ENCODE measurements around the gene WDR7.
A peak's percentile ranks its signal among the peaks of the same experiment; 100 is the strongest.

WDR7 gene

GRCh38 chr18:56899660-56900059 lies 248.5 kb downstream of the WDR7 start:
- DNase-seq: no peak

GRCh38 chr18:56900195-56901094 lies 249.3 kb downstream of the WDR7 start:
- no peak for DNase-seq

GRCh38 chr18:56901919-56902318 lies 250.8 kb downstream of the WDR7 start:
- no peak for DNase-seq

DNA sequence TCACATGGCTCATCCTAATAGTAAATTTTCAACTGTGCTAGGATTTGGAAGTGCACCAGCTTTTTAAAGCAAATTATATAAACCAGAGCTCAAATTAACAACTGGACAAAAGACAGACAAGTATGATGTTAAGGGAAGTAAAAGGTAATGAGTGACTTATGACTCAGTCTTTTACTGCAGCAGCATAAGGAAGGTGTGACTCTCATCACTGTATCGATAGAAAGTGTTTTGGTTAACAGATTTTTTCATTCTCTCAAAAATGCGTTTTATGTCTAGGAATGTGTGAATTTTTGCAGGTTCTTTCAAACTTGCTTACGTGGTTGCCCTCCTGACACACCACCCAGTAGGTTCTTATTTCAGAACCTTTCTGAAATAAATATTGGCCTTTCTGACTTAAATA lies 251.5 kb downstream of the WDR7 start:
- DNase-seq: no peak

- no peak for DNase-seq
These were observed 252.5 kb downstream of the WDR7 start for GRCh38 chr18:56903686-56904085.

GRCh38 chr18:56907771-56908170 lies 256.6 kb downstream of the WDR7 start:
- DNase-seq: no peak

DNA sequence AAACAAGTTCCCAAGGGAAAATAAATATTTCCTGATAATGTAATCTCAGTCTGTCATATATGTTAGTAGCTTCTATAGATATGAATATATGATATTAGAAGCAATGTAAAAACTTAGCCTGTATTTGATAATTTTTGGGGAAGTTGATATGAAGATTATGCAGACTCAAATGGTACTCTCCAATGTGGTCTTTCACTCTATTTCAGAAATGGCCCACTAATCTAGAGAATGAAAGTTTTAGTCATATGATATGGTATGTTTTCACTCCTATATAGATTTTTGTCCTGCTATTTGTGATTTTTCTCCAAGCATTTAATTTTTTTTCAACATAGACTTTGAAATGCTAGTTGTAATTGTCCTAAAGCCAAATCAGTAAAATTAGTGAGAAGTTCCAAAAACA lies 259.1 kb downstream of the WDR7 start:
- no peak for DNase-seq

GRCh38 chr18:56910967-56911366 lies 259.8 kb downstream of the WDR7 start:
- DNase-seq: no peak

GRCh38 chr18:56913941-56914340 lies 262.8 kb downstream of the WDR7 start:
- DNase-seq: no peak

DNA sequence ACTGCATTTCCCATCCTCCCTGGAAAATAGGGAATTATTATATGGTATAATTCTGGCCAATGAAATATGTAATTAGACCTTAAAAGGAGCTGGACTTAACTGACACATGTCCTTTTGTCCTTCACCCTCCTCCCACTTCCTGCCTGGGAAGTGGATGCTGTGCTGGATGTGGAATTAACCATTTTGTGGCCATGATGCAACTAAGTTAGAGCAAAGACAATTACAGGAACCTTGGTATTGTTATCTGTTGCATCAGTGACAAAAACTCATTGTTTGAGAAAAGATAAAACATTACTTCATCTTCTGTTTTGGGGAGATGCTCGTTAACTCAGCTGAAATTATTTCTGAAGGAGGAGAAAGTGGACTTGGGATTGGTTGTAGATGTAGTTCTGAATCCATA lies 268.0 kb downstream of the WDR7 start:
- no peak for DNase-seq

DNA sequence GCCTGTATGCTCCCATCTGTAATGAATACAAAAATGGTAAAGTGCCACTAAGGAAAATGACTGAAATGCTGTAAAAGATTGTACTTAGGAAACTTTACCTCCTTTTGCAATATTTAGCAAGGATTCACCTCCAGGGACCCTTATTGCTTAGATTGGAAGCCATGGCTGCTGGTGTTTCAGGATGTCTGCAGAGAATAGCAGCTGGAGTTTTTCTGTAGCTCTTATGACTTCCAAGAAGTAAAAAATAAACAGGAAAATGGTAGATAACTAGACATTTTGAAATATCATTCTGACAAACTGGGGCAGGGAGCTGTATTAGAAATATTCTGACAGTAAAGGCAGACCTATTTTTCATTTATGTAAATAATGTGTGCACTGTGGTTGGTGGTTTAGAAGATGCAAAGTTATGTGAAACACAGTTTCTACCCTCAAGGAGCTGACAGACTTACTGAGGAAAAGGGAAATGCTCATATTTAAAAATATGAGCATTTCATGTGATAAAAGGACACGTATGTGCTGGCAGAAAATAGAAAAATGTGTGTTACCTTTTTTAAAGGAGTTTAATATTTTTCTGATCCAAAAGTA lies 270.8 kb downstream of the WDR7 start:
- no peak for DNase-seq

- DNase-seq: no peak
These were observed 275.6 kb downstream of the WDR7 start for GRCh38 chr18:56926734-56927133.

- DNase-seq: no peak
These were observed 276.6 kb downstream of the WDR7 start for GRCh38 chr18:56927786-56928185.

GRCh38 chr18:56929886-56930285 lies 278.7 kb downstream of the WDR7 start:
- no peak for DNase-seq

GRCh38 chr18:56933472-56933871 lies 282.3 kb downstream of the WDR7 start:
- no peak for DNase-seq

DNA sequence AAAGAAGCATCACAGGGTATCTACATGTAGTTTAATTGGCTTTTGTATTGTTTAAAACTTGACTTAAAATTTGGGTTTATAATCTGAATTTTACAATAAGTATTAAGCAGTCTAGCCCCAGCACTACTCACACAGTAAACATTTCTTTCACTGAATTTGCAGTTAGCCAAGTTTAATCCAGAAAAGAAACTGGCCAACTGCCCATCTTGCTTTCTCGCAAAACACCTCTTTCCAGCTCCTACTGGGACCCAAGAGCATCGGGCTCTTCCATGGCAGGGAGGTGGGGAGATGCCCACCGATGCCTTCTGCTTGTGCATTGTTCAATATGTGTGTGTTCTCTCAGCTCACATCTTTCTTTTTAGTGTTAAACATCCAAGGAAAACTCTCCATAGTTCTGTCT lies 283.0 kb downstream of the WDR7 start:
- no peak for DNase-seq

DNA sequence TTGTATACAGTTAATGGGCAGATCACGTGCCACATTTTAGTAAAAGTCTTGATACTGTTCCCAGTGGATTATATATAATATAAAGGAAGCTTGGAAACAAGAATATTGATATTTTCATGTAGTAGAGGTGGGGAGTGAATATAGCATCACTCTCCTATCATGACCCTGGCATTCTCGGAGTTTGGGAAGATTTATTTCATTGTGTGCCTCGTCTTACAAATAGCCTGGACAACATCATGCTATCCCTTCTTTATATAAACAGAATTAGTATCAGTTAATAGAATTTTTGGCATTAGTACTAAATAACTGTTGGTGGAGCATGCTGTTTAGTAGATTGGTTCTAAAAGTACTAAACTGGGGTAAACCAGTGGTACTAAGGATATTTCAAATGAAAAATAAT lies 283.7 kb downstream of the WDR7 start:
- no peak for DNase-seq

DNA sequence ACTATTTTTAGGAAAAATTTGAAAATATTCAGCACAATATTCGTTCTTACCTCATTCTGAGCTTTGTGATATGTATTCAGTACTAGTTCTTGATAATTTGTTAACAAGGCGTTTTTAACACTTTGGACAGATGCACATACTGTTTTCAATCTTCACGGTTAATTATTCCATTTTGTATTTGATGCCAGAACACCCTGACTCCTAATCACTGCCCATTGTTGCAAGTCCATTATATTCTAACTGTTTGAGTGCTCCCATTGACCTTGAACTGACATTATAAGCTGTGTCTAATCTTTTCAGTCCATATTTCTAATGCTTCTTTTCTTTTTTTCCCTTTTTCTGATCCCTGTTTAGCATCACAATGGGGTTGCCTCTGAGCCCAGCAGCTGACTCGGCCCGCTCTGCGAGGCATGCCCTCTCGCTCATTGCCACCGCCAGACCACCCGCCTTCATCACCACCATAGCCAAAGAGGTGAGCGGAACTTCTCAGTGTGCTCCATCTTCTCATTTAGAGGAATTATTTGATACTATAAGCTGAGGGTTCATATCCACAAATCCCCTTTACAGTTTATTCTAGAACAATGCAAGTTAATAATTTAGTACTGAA lies 284.4 kb downstream of the WDR7 start:
- DNase-seq: no peak

GRCh38 chr18:56936457-56936856 lies 285.3 kb downstream of the WDR7 start:
- DNase-seq: no peak

- no peak for DNase-seq
These were observed 286.8 kb downstream of the WDR7 start for GRCh38 chr18:56937874-56938430.

DNA sequence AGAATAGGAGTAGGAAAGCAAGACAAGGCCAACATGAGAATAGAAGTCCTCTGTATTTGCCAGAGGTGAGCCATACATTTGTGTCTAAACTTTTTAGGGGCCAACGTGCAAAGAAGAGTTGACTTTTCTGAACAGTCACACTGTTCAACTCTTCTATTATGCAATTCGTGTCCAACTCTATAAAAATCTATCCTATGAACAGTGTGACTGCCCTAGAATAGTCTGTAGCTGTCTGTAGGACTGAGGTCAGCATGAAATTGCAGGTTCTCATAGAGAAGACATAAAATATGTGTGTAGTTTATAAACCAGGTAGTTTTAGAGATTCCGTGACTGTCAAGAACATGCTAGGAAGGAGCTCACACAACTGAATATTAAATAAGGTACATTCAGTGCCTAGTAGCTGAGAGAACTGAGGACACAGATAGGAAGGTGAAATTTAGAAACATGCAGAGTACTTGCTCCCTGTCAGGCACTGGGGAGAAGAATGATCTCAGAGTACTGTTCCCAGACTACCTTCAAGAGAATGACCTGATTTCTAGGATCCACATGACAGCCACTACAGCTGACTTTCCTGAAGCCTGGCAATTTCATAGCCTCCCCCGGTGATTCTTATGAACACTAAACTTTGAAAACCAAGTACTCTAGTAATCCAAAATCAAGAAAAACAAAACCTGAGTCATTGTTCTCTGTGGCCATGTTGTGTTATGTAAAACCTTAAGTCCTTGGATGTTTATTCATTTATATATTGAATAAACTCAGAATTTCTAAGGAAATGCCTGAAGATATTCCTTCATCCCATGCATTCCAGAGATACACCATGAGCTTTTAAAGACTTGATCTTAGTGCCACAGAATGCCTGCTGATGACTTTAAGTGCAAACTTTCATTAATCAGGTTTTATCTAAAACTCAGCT lies 294.3 kb downstream of the WDR7 start:
- no peak for DNase-seq

GRCh38 chr18:56947236-56947635 lies 296.1 kb downstream of the WDR7 start:
- no peak for DNase-seq

GRCh38 chr18:56952026-56952425 lies 300.9 kb downstream of the WDR7 start:
- peak; percentile 45 to 75 for DNase-seq
